Fibroblast of peridontal ligament (primary cell): ENCODE results near the gene HSCB.
A peak's percentile ranks its signal among the peaks of the same experiment; 100 is the strongest.
"Not testable (repeated sequence)": the region's sequence is repeated elsewhere in the genome, so short reads cannot be mapped to it uniquely, and the experiment has no call there.

Source experiments
- DNase-seq: peaks from one replicate; pipeline ENCODE4 v3.0.0-alpha.2; 2010; ENCODE audit errors: extremely low read depth

The HSCB gene

DNA sequence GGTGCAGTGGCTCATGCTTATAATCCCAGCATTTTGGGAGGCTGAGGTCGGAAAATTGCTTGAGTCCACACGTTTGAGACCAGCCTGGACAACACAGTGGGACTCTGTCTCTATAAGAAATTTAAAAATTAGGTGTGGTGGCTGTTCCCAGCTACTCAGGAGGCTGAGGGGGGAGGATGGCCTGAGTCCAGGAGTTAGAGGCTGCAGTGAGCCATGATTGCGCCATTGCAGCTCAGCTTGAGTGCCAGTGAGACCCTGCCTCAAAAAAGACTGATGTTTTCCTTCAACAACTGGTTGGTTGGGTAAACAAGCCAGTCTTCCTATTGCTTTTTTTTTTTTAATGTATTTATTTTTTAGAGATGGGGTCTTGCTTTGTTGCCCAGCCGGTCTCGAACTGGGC lies 49.3 kb downstream of the HSCB start:
- no peak for DNase-seq

DNA sequence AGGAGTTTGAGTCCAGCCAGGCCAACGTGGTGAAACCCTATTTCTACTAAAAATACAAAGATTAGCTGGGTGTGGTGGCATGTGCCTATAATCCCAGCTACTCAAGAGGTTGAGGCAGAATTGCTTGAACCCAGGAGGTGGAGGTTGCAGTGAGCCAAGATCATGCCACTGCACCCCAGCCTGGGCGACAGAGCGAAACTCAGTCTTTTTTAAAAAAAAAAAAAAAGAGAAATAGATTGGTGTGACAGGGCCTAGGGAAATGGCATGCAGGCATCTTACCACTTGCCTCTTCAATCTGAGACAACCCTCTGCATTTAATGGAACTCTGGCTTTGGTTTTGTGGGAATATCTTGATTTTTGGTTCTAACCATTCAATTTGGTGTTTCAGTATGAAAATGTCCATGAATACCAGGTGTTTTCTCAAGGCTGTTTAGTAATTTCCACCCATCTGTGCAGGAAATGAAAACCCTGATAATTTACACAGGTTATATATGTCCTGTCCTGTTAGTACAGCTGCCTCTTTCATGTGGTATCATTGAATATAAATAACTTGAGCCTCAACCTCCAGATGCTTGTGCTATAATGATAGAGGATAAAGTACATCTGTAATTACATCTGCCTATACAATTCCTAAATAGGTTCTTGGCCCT lies 50.1 kb downstream of the HSCB start:
- no peak for DNase-seq

DNA sequence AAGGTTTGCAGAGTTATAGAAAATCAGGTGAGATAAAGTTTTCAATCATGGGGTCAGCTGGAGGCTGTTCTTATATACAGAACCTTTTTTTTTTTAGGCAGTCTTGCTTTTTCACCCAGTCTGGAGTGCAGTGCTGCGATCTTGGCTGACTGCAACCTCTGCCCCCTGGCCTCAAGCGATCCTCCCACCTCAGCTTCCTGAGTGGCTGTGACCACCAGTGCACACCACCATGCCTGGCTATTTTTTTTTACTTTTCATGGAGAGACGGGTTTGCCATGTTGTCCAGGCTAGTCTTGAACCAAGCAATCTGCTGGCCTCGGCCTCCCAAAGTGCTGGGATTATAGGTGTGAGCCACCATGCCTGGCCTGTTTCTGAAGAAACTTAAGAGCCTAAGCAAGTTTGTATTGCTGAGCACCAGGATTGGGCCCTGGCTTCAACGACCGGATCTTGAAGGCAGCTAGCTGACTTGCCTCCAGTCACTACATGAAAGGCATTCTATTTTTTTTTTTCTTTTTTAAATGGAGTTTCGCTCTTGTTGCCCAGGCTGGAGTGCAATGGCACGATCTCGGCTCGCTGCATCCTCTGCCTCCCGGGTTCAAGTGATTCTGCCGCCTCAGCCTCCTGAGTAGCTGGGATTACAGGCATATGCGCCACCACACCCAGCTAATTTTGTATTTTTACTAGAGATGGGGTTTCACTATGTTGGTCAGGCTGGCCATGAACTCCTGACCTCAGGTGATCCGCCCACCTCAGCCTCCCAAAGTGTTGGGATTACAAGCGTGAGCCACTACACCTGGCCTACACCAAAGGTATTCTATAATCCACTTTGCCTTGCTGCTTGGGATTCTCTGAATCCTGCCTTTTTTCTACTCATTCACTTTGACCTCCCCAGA lies 50.9 kb downstream of the HSCB start:
- DNase-seq: no peak

DNA sequence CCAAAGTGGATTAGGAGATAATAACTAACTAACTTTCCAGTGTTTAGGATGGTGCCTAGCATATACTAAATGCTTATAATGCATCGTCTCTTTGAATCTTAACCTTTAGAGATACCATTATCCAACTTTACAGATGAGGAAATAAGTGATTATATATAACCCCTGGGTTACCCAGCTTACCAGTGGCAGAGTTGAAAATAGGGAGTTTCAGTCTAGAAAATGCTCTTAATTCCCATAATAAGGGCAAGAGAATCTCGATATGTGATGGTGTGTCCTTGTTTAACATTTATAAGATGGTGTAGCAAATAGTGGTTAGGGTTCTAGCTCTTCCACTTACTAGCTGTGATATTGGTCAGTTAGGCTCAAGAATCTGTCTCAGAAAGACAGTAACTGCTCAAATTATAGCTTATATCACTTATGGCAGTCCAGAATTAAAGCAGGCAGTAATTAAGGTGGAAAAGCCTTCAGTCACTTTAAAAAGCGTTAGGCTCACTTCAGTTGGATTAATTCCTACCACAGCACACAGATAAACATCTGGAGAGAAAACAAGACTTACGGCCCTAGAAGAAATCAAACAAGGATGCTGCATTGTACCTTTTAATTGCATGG lies 52.2 kb downstream of the HSCB start:
- no peak for DNase-seq

DNA sequence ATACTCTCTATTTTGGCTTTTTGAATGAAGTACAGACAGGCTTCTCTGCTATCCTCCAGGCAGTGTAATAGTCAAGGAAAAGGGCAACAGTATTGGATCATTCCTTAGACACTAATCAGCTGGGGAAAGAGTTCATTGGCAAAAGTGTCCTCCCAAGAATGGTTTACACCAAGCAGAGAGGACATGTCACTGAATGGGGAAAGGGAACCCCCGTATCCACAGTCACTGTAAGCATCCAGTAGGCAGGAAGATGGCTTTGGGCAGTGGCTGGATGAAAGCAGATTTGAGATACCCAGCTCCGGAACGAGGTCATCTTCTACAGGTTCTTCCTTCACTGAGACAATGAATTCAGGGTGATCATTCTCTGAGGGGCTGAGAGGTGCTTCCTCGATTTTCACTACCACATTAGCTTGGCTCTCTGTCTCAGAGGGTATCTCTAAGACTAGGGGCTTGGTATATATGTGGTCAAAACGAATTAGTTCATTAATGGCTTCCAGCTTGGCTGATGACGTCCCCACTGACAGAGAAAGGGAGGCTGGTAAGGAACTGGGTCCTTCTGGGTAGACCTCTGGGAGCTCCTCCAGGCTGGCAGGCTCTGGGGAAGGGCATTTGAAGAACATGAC lies 53.3 kb downstream of the HSCB start:
- DNase-seq: no peak

DNA sequence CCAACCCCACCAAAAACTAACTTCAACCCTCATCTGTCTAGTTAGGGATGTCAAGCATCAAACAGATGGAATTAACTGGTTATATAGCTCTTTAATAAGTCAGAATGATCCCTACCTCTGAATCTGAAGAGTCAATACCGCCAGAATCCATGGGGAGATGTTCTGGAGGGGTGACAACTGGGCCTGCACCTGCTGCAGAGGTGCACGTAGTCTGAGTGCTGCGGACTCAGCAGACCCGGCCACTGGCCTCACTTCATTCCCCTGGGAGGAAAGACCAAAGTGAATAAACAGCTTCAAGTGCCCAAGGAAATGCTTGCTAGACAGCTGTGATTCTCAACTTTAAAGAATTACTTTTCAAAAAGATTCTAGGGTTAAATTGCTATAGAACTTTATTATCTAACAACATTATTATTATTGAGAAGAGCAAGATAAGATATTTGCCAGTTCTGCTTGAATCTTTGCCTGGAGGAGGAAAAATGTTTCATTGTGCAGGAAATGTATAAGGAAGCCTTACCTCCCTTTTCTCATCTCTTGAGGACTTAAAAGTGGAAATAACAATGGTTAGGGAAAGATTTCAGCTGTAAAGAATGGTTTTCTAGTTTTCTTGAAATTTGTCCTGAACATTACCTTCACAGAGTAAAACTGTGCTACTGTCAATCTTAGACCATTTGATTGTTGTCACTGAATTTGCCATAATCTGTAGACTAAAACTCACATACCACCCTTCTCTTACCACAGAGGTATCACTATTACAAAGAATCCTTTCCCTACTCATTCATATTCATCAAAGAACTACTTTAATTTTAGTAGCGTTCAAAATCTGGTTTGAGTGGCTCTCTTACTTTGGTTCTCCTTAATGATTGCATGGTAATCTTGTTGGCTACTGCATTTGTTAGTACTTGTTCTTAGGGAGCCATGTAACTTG lies 54.4 kb downstream of the HSCB start:
- DNase-seq: no peak

DNA sequence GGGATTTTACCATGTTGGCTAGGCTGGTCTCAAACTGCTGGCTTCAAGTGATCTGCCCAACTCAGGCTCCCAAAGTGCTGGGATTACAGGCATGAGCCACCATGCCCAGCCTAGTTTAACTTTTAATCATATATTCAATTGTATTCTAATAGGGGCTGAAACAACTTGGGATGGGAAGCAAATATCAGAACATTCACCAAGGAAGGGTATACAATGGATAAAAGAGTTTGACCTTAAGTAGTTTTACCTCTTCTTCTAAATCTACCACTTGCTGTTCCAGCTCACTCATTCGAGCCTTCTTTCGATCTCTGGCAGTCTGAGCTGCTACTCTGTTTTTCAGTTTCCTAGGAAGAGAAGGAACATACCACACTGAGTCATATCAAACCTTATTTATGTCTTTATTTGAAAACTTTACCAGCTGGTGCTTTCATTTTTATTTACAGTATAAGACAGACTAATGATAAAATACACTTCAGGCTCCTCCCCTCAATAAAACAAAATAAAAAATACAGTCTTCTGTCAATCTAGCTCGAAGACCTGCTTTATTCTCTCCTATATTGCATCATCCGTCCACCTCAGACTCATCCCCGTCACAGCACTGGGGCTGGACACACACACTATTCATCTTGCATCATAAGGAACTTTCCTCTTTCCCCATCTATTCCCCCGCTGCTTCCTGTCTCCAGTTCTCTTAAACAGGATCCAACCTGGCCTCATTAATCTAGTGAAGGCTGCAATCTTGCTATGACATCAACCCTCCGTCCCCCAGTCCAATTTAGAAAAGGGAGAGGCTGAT lies 57.2 kb downstream of the HSCB start:
- DNase-seq: peak; percentile 95

DNA sequence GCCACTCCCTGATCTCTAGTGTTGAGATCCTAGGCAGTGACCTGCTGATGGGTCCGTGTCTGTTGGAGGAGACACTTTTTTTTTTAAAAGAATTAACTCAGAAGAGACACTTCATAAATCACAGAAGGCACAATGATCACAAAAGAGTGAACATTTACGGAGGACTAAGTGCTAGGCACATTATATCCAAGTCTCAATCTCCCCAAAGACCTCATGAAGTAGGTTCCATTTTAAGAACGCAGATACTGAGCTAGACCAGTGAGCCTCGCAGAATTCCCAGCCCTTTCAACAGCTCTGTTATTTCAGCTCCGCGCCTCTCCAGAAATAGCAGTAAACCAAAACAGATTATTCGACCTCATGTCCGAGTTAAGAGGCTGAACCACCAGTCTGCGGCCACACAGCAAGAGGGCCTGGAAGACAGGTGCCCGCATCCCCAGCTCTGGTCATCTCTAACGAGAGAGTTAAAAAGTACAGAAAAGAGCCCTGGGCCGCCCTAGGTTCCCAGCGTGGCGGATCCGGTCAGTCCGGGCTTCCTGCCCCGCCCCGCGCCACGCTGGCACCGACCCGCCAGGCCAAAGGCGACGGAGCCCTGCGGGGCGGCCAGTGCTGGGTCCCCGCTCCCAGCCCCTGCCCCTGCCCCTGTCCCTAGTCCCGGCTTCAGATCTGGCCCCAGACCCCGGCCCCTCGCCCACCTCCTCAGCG lies 57.9 kb downstream of the HSCB start:
- peak; percentile 56 for DNase-seq

DNA sequence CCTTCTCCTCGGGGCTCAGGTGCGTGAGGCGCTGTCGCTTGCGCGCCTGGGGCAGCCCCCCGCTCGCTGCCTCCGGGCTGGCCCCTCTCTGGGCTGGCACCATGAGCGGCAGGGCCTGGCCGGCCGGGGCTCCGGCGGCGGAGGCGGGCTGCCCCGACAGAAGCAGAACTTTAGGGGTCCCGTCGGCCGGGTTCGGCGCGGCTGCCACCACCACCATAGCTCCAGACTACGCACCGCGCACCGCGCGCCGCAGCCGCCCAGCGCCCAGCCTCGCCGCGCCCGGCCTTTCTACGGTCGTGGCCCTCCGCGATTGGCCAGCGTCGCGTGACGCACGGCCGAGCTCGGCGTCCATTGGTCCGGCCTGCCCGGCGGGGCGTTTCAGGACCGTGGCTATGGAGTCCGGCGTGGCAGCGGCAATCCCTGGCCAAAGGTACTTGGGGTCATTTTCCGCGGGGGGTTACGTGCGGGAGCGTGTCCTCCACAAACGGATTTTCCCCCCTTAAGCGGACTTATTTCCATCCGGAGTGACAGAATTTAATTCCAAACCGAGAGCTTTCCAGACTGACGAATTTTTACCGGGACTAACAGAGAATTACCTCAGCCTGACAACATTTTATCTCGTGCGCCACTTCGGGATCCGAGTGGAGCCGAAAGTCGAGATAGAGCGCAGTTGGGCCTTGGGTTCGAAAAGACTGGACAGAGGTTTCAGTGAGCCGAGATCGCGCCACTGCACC lies 58.6 kb downstream of the HSCB start, which contains the start of gene XBP1:
TSS of gene XBP1 (minus strand) at position 262 of the 734 bp plus-strand sequence.
- DNase-seq: peak; percentile 92

DNA sequence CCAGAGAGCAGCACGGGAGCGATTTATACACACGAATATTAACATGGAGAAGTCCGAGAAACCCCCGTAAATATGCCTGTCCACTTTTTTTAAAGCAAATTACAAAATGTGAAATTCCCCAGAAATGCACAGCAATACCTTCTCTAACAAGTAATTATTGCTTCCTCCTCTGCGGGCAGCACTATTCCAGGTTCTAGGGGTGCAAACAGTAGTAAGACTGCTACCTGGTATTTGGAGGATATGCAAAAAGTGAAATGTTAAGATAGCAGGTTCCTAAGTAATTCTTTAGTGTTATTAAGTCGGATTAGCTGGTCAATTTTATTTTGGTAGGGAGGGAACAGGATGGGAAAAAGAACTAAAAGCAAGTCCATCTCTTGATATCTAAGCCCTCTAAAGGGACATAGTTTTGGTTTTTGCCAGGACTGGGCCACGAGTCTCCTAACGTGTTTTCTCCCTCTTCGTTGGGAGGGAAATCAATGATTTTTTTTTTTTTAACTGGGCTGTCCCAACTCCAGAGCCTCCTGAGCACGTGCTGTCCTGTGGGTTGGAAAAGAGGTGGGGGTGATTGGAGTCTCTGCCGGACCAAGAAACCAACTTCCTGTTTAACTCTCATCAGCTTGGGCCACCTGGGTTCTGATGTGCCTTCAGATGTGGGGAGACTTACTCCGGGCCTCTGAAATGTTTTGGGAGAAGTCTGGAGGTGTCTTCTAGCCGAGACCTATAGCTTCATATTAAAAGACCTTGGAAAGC lies 60.2 kb downstream of the HSCB start:
- DNase-seq: no peak

DNA sequence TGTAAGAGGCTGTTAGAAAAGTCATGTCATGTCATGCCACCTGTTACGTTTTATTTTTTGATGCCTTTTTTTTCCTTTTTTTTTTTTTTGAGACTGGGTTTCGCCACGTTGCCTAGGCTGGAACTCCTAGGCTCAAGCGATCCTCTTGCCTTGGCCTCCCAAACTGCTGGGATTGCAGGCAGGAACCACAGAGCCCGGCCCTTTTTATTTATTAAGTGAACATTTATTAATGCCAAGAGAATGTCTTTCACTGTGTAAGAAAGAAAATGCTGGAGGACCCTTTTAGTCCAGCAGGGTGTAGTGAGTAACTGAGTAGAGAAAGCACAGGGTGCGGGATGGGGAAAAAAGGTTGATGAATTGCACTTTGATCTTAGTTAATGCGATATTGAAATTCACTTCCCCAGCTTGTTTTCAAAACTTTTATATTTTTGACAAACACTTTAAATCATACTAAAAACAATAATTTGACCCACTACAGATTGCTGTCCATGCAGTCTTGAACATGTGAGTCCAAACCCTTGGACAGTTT lies 60.8 kb downstream of the HSCB start:
- no peak for DNase-seq

DNA sequence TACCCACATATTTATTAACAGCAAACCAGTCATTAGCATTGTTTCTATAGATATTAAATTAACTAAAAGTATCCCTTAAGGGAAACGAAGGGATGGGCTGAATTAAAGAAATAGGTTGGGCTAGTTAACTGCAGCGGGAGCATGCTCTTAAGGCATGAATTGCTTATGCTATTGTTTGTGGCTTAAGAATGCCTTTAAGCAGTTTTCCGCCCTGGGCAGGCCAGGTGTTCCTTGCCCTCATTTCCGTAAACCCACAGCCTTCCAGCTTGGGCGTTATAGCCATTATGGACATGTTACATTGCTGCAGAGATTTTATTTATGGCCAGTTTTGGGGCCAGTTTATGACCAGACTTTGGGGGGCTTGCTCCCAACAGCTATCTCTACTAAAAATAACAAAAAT lies 63.6 kb downstream of the HSCB start:
- DNase-seq: not testable (repeated sequence)
